Stomach (tissue), 4 donors: ENCODE data around the gene WNT5B.

Experiments
- POLR2AphosphoS5 ChIP-seq, 3 donors: sonication (generic); formaldehyde crosslinking; IDR thresholded peaks; one replicate each; pipeline ENCODE4 v1.6.1; 2016; ENCODE audit warnings: antibody characterized with exemption in 3 of 3
- TF ChIP-seq, protein P1 (sequence below), 7 experiments: fragments of 450-650 bp in 4 of 7; fragments of 200-600 bp in 3 of 7; sonication (generic) in 3 of 7; IDR thresholded peaks; one replicate each; pipeline ENCODE4 v1.5.1; 2016 to 2019; ENCODE audit warnings: antibody characterized with exemption in 7 of 7, control low read depth in 2 of 7, mild to moderate bottlenecking in 1 of 7

- TF ChIP-seq POLR2AphosphoS5 (IDR thresholded peaks at IDR 0.05), result no peak
- TF ChIP-seq, protein P1, sequence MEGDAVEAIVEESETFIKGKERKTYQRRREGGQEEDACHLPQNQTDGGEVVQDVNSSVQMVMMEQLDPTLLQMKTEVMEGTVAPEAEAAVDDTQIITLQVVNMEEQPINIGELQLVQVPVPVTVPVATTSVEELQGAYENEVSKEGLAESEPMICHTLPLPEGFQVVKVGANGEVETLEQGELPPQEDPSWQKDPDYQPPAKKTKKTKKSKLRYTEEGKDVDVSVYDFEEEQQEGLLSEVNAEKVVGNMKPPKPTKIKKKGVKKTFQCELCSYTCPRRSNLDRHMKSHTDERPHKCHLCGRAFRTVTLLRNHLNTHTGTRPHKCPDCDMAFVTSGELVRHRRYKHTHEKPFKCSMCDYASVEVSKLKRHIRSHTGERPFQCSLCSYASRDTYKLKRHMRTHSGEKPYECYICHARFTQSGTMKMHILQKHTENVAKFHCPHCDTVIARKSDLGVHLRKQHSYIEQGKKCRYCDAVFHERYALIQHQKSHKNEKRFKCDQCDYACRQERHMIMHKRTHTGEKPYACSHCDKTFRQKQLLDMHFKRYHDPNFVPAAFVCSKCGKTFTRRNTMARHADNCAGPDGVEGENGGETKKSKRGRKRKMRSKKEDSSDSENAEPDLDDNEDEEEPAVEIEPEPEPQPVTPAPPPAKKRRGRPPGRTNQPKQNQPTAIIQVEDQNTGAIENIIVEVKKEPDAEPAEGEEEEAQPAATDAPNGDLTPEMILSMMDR (IDR thresholded peaks at IDR 0.05), result no peak
These were observed 30.3 kb upstream of the WNT5B start for GRCh38 chr12:1598757-1599156.
